IMR-90 (cell line): Measurements from ENCODE around the gene TXNL4A.

ENCODE experiments used
- BHLHE40 ChIP-seq: fragments of 150-350 bp; IDR thresholded peaks from 2 replicates; pipeline ENCODE4 v1.6.1; 2016; ENCODE audit warnings: mild to moderate bottlenecking, low read depth, low read length
- CEBPB ChIP-seq: IDR thresholded peaks from 2 replicates; pipeline ENCODE4 v1.6.1; 2012; ENCODE audit warnings: low read depth, low read length, improper control_type of control experiment
- CTCF ChIP-seq: conservative IDR thresholded peaks from 2 replicates; pipeline ENCODE4 v1.5.1; 2012; ENCODE audit warnings: mild to moderate bottlenecking, low read depth, low read length, improper control_type of control experiment
- FOS ChIP-seq: fragments of 150-350 bp; IDR thresholded peaks from 2 replicates; pipeline ENCODE4 v1.6.1; 2016; ENCODE audit warnings: low read depth, low read length
- MAFK ChIP-seq: IDR thresholded peaks from 2 replicates; pipeline ENCODE4 v1.6.1; 2012; ENCODE audit warnings: low read depth, low read length, improper control_type of control experiment
- MXI1 ChIP-seq: IDR thresholded peaks from 2 replicates; pipeline ENCODE4 v1.6.1; 2012; ENCODE audit warnings: low read depth, mild to moderate bottlenecking, low read length, moderate library complexity, borderline replicate concordance
- POLR2A ChIP-seq: IDR thresholded peaks from 2 replicates; pipeline ENCODE4 v1.6.1; 2012; ENCODE audit warnings: mild to moderate bottlenecking, low read depth, low read length
- RAD21 ChIP-seq: IDR thresholded peaks from 2 replicates; pipeline ENCODE4 v1.6.1; 2012; ENCODE audit warnings: low read length, improper control_type of control experiment
- SMC3 ChIP-seq: fragments of 150-350 bp; IDR thresholded peaks from 2 replicates; pipeline ENCODE4 v1.6.1; 2016; ENCODE audit warnings: low read depth, mild to moderate bottlenecking, antibody characterized with exemption, low read length, moderate library complexity

- TF ChIP-seq CTCF (no peak), POLR2A (no peak), SMC3 (no peak), BHLHE40 (no peak), CEBPB (no peak), FOS (no peak), RAD21 (no peak), MXI1 (no peak), MAFK (no peak)
These were observed 16.4 kb downstream of the TXNL4A start for GRCh38 chr18:79971986-79972385.
